Hematopoietic multipotent progenitor cell treated with erythropoietin and hydrocortisone succinate and interleukin-3 and kit ligand, for 15 days (in vitro differentiated cells): ENCODE results near the gene DDX46.
"Not testable (repeated sequence)": the region's sequence is repeated elsewhere in the genome, so short reads cannot be mapped to it uniquely, and the experiment has no call there.

Experiments used
- DNase-seq: peaks from one replicate; pipeline ENCODE4 v3.0.0-alpha.2; 2015; ENCODE audit warnings: low spot score

DDX46 gene

GRCh38 chr5:134784946-134785620 is 26.5 kb downstream of the DDX46 start:
- DNase-seq: no peak

DNA sequence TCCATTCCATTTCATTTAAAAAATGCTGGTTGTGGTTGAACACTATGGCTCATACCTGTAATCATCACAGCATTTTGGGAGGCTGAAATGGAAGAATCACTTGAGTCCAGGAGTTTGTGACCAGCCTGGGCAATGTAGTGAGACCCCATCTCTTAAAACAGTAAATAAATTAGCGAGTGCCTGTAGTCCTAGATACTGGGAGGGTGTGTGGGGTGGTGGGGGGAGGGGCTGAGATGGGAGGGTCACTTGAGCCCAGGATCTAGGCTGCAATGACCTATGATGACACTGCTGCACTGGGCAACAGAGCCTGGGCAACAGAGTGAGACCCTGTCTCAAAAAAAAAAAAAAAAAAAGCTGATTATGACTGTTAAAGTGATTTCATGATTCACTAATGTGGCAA is 29.1 kb downstream of the DDX46 start:
- DNase-seq: no peak

GRCh38 chr5:134791580-134791979 is 33.0 kb downstream of the DDX46 start:
- no peak for DNase-seq

GRCh38 chr5:134792286-134792685 is 33.7 kb downstream of the DDX46 start:
- DNase-seq: no peak

- no peak for DNase-seq
Measured at GRCh38 chr5:134793111-134793510, 34.5 kb downstream of the DDX46 start.

DNA sequence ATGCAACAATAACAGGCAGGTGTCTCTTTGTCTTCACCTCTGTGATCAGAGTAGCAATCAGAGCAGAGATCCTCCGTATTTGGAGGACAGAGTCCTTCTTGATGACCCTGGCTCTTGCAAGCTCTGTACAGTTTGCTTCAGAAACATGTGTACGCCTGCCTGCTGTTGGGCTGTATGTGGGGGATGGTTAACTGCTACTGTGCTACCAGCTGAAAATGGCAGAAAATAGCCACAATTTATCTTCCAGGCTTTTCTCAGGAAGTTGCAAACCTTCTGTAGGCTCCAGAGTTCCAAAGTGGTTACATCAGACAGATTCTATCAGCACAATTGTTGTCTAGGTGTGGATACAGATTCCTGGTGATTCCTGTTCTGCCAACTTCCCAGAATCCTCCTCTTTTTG is 35.5 kb downstream of the DDX46 start:
- no peak for DNase-seq

- DNase-seq: no peak
Measured at GRCh38 chr5:134794819-134795218, 36.2 kb downstream of the DDX46 start.

GRCh38 chr5:134798468-134798867 is 39.9 kb downstream of the DDX46 start:
- no peak for DNase-seq

GRCh38 chr5:134803821-134804220 is 45.2 kb downstream of the DDX46 start:
- no peak for DNase-seq

DNA sequence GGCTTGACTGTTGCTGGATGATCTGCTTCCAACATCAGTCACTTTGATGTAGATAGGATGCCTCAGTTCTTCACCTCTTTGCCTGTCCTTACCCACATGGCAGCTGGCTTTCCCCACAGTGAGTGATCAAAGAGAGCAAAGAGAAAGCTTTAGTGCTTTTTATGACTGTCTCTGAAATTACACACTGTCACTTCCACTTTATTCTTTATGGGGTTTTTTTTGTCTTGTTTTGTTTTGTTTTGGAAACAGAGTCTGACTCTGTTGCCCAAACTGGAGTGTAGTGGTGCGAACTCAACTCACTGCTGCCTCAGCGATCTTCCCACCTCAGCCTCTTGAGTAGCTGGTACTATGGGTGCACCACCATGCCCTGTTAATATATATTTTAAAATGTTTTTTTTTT is 54.8 kb downstream of the DDX46 start:
- no peak for DNase-seq

DNA sequence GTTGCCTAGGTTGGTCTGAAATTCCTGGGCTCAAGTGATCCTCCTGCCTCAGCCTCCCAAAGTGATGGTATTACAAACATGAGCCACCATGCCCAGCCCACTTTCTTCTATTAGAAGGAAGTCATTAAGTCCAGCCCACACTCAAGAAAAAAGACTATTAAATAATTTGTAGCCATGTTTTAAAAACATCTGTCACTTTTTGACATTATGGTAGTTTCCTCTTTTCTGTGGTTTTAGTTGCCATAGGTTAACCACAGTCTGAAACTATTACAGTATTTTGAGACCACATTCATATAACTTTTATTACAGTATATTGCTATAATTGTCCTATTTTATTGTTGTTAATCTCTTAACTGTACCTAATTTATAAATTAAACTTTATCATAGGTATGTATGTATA is 55.2 kb downstream of the DDX46 start:
- DNase-seq: no peak

DNA sequence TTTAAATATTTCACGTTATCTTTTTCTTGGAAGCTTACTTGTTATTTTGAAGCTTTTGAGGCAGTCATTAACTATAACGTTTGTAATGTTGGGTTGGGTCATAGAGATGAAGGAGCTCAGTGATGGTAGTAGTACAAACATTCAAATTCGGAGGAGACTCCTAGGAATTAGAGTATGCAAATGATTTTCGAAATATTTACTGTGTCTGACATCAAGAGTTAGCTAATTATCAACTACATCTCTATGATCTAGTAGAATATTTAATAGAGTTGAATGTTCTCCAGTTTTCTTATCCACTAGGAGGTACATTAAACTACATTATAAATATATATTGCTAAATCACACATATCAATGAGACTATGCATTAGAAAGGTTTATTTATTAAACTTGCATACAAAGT is 58.4 kb downstream of the DDX46 start:
- DNase-seq: no peak

- no peak for DNase-seq
Measured at GRCh38 chr5:134818776-134819175, 60.2 kb downstream of the DDX46 start.

GRCh38 chr5:134819407-134819963 is 60.9 kb downstream of the DDX46 start:
- no peak for DNase-seq

GRCh38 chr5:134821841-134822240 is 63.3 kb downstream of the DDX46 start:
- no peak for DNase-seq

DNA sequence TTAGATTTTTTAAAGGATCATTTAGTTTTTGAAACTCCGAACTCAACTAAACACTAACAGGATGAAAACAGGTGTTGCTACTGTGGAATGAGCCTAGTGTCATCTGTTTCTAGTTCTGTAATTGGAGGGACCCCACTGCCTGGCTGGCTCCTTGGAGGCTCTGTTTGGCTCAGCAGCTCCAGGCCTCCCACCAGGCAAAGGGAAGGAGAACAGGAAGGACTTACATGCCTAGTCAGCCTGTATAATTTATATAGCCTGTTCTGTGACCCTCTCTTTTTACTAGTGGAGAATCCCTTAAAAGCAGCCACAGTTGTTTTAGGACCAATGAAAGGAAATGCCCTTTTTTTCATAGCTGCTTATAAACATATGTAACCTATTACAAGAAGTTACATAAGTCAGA is 66.1 kb downstream of the DDX46 start:
- DNase-seq: no peak

GRCh38 chr5:134825212-134825611 is 66.6 kb downstream of the DDX46 start:
- DNase-seq: no peak

DNA sequence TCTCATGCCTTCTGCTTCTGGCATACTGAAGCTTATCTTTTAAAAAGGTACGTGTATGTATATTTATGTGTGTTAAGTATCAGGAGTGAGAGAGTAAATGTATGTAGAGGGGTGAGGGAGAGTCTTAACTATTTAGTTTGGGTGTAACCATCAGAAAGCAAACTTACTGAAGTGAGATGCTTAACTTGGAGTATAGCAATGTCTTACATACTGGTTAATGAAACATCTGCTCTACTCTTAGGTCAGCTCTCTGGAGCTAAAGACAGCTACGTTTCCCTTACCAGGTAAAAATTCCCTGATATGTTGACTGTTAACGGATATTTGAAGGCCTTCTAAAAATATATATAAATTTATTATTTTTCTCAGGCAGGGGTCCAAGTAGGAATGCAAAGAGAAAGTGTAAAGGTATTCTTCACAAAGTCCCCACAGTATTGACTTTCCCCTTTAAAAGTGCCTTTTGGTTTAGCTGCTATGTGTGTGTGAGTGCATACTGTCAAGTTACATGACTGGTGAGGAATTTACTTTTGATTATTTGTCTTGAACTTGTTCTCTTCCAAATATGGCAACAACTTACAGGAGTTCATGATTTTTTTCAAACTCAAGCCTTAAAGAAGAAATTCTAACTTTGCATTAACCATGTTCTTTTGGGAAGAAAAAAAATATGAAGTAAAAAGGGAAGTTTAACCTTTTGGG is 74.9 kb downstream of the DDX46 start:
- no peak for DNase-seq

GRCh38 chr5:134835623-134836022 is 77.0 kb downstream of the DDX46 start:
- no peak for DNase-seq

GRCh38 chr5:134837530-134838181 is 79.1 kb downstream of the DDX46 start:
- no peak for DNase-seq

DNA sequence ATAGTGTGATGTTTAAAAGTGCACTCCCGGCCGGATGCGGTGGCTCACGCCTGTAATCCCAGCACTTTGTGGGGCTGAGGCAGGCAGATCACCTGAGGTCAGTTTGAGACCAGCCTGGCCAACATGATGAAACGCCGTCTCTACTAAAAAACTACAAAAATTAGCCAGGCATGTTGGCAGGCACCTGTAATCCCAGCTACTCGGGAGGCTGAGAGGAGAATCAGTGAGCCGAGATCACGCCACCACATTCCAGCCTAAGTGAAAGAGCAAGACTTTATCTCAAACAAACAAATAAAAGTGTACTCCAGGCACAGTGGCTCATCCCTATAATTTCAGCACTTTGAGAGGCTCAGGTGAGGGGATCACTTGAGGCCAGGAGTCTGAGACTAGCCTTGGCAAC is 79.8 kb downstream of the DDX46 start:
- DNase-seq: not testable (repeated sequence)

DNA sequence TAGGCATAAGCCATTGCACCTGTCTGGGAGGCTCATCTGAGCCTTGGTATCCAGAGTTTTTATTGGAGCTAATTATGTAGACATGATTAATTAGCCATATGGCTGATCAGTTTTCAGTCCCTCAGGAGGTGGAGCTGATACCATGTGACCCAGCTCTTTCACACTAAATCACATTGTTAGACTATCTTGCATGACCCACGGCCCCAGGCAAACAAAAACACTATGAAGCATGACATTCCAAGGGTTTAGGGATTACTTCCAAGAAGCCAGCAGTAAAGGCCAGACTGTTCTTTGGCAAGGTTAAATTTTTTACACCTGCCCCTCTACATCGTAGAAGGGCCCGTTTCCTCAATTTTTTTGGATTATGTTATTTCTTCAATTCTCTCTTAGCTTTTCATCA is 82.2 kb downstream of the DDX46 start:
- DNase-seq: no peak

DNA sequence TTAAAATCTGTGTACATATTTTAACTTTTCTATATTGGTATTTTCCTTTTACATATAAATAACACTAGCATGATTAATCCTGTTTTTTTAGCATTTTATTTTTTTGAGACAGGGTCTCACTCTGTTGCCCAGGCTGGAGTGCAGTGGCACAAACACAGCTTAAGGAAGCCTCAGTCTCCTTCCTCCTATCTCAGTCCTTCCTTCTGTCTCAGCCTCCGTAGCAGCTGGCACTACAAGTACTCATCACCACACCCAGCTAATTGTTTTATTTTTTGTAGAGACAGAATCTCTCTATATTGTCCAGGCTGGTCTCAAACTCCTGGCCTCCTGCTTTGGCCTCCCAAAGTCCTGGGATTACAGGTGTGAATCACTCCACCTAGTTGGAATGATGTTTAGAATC is 85.7 kb downstream of the DDX46 start:
- no peak for DNase-seq
